Measurements from ENCODE around the gene GLDC.
"Not testable (repeated sequence)": the region's sequence is repeated elsewhere in the genome, so short reads cannot be mapped to it uniquely, and the experiment has no call there.

The GLDC gene

DNA sequence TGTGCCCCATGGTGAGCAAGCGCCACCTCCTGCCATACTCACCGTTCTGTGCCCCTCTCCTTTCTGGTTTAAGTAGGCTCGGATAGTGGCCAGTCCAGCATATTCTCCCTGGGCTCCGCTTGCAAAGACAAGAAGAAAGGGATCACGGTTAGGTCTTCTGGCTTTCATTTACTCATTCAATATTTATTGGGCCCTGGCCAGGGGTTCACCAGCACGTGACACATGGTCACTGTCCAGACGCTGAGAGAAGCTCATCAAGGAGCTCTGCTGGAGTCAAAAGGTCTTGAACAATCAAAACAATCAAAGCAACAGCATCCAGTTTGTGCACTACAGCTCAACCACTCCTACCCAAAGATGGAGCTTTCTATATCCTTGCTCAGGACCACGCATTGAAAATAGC, 80.2 kb downstream of the GLDC start:
- no peak for DNase-seq (ENCODE audit: low read depth)

DNA sequence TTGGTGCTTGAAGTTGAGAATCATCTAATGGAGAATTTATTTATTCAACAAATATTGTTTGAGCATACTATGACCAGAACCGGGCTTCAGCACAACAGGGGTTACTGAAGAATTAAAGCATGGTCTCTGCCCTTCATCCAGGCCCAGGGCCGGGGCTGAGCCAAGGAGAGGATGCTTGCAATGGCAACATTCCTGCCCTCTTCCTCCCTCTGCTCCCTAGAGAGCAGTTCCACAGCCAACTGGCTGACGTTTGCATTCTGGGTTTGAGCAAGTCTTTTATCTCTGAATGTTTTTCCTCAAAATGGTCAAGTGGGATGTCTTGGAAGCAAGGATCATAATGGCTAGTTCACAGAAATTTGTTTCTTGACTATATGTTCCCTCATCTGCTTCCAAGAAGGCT, 80.7 kb downstream of the GLDC start:
- no peak for DNase-seq (ENCODE audit: low read depth)

GRCh38 chr9:6564360-6564759, 81.2 kb downstream of the GLDC start:
- DNase-seq (ENCODE audit: low read depth) = no peak

DNA sequence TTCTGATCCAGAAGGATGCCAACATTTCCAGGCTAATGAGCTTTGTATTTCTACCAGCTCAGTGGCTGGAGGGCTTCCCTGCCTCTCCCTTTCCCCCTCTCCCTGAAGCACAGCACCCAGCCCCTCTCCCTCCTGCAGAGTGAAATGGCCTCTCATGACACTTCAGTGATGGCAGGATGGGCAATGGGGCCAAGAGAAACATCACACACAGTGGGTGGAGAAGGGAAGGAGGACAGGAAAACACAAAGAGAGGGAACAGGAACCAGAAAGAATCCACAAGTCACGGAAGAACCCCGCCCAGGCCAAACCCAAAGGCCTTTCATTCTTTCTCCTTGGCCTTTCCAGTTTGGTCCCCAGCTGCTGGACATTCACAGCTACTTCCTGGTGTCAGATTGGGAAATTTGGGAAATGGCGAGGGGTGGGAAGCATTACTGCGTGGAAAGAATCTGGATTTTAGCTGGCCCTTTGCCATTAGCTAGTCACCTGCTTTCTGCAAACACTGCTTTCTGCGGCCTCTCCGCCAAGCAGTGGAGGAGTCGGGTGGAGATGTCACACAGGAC, 82.6 kb downstream of the GLDC start:
- DNase-seq (ENCODE audit: low read depth) = no peak

GRCh38 chr9:6562201-6562600, 83.3 kb downstream of the GLDC start:
- no peak for DNase-seq (ENCODE audit: low read depth)

- no peak for DNase-seq (ENCODE audit: low read depth)
These were observed 87.5 kb downstream of the GLDC start for GRCh38 chr9:6557883-6558616.

GRCh38 chr9:6553866-6554265, 91.7 kb downstream of the GLDC start:
- no peak for DNase-seq (ENCODE audit: low read depth)

DNA sequence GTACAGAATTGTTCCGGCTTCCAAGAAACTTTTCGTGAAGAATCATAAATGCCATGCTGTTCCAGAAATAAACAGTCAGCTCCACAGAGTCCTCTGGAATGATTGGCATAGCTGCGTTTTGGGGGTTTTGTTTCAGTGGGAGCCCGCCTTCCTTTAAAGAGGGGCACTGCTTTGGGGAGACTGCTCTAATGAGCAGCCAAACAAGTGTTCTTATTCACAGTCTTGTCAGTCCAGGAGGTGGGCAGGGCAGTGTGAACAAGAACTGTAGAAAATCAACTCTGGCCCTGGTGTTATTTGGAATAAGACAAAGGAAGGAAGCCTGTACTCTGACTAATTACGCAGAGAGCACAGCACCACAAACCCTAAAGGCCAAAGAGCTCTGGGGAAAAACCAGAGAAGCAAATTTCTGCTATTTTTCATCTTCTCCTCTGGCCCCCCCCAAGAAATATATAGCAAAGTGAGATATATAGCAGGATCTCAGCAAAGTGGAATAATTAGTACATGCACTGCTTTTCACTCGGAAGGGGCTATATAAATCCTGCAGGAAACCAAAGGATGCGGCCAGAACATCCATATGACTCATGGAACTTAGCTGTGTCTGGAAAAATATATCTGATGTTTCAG, 92.9 kb downstream of the GLDC start:
- DNase-seq (ENCODE audit: low read depth) = no peak

GRCh38 chr9:6552033-6552432, 93.5 kb downstream of the GLDC start:
- no peak for DNase-seq (ENCODE audit: low read depth)

GRCh38 chr9:6551136-6551535, 94.4 kb downstream of the GLDC start:
- DNase-seq (ENCODE audit: low read depth) = no peak

DNA sequence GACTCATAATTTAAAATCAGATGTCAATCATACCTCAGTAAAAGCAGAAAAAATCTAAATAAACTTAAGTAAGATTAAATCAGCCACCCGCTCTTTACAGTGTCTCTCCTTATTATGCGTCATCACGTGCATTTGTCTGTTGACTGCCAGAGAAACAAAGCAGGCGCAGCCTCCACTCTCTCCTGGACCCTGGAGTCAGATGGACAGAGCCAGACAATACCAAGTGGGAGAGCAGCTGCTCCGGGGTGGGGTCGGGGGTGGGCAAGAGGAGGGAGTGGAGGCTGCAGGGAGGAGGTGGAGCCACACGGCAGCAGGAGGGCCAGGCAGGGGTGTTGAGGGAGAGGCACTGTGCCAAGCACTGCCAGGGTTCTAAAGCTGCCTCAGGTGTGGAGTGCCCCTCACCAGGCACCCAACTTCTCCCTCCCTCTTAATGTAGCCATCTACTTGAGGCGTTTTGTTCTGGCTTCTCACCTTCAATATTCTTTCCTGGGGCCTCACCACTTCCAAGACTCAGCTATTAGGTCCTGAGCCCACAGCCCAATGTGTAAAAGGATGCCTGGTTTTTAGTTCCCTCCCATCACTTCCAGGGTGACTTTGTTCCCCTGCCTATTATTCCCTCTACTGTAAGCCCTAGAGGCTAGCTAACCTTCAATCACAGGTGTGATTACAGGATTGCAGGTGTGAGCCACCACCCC, 96.3 kb downstream of the GLDC start:
- DNase-seq (ENCODE audit: low read depth) = no peak

- no peak for DNase-seq (ENCODE audit: low read depth)
These were observed 100.4 kb downstream of the GLDC start for GRCh38 chr9:6545017-6545691.

DNA sequence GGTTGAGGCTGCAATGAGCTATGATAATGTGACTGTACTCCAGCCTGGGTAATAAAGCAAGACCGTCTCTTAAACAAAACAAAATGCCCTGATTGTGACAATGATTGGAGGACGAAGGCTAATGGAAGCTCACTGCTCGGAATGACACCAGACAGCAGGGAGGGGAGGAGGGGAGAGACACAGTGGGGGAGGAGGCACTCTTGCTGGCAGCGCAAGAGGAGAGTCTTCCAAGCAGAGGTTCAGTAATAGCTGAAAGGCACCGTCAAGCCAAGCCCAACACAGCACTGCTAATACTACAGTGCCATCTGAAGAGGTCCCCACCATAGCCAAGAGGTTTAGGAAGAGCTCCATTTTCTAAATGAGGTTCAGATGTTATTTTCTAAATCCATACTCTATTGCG, 102.3 kb downstream of the GLDC start:
- DNase-seq (ENCODE audit: low read depth) = no peak

DNA sequence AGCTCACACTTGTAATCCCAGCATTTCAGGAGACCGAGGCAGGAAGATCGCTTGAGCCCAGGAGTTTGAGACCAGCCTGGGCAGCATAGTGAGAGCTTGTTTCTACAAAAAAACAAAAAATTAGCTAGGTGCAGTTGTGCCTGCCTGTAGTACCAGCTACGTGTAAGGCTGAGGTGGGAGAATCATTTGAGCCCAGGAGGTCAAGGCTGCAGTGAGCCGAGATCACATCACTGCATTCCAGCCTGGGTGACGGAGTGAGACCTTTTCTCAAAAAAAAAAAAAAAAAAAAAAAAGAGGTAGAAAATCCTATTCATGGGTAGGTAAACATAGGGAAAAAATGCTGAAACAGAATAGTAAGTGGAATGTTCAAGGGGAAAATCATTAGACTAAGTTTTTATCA, 102.9 kb downstream of the GLDC start:
- DNase-seq (ENCODE audit: low read depth) = not testable (repeated sequence)

DNA sequence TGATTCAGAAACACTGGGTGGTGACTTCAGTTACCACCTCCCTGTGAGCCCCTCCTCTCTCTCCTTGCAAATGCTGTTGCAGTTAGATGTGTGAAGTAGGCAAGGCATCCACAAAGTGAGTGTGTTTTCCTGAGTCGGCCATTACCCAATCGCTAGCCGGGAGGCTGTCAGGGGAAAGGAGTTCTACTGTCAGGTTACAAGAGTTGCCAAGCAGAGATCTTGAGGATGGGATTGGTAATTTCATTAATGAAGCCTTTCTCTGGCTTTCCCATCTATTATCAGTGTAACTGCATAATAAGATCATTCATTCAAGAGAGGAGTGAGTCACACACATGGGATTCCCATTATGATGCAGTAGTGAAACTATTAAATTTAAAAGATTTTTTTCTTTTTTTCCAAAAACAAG, 106.9 kb downstream of the GLDC start:
- no peak for DNase-seq (ENCODE audit: low read depth)

DNA sequence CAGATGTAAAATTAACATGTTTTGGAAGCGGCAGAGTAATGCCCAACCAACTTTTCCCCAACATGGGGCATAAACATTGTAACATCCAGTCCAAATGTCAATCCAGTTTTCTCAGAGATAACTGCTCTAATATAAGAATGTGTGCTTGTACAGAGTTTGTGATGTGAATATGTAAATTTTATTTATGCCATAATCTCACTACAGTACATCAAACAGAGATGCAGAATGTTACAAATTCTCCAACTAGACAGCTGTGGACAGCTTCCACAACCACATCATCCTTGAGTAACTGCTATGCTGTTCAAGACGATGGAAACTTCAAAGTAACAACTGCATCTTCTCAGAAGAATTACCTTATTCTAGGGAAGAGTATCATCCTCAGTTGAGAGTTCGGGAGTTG, 109.9 kb downstream of the GLDC start:
- DNase-seq (ENCODE audit: low read depth) = no peak

DNA sequence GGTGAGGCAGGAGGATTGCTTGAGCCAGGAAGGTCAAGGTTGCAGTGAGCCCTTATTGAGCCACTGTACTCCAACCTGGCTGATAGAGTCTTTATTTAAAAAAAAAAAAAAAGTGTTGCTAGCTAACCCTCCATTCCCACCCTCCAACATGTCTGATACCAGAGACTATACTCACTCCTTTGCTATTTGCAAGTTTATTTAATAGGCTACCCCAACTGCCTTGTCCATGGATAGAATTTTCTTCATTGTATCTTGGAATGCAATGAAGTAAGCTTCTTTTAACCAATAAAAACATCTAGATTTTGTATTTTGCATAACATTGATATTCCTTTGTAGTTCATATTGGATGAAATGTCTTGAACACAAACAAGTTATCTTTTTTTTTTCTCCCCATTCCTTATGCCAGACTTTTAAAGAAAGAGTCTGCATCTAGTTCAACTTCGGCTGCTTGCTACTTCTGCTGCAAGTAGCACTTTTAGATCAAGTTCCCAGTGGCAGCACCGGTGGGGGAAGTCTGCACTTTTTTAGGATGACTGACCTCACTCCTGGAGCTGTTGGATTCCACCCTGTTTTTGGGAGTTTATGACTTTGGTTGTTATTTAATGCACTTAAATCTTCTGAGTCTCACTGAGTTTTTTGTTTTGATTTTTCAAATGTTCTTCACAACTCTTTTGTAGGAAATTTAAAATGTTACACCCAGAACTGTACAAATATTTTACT, 120.0 kb downstream of the GLDC start:
- no peak for DNase-seq (ENCODE audit: low read depth)

- DNase-seq (ENCODE audit: low read depth) = no peak
These were observed 123.3 kb downstream of the GLDC start for GRCh38 chr9:6522263-6522662.

GRCh38 chr9:6512085-6512657, 133.4 kb downstream of the GLDC start:
- DNase-seq (ENCODE audit: low read depth) = no peak

DNA sequence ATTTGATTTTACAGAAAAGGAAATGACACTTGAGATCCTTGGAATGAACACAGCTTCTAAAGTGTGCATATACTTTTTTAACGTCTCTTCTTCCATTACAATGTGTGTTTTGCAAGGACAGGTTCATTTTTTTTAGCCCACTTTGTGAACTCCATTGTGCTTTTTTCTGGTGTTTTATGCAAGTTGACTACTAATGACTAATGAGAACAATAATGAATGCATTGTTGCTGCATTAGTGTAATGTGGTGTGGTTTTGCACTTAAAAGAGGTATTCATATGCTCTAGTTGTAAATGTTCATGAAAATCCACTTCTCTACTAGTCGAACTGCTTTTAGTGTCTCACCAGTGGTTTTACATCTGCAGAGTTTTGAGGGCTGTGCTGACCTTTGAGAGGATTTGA, 139.0 kb downstream of the GLDC start:
- DNase-seq (ENCODE audit: low read depth) = no peak

DNA sequence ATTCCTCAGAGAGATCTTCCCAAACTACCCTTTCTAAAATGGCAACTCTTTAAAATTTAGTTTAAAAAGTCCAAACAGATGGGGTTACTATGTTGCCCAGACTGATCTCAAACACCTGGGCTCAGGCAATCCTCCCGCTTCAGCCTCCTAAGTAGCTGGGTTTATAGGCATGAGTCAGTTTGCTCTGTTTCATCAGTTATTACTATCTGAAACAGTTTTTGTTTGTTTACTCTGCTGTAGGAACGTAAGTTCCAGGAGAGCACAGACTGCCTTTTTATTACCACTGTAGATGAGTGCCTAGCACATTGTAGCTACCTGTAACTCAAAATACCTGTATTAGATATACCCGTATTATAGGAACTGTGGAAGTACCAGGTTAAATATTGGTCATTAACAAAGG, 143.1 kb downstream of the GLDC start:
- DNase-seq (ENCODE audit: low read depth) = no peak
